Loucy (cell line): ENCODE results near the gene IFNA4.
"Not testable (repeated sequence)": the region's sequence is repeated elsewhere in the genome, so short reads cannot be mapped to it uniquely, and the experiment has no call there.

ENCODE experiments used
- EZH2phosphoT487 ChIP-seq: fragments of 200-600 bp; IDR thresholded peaks from 2 replicates; pipeline ENCODE4 v1.6.1; 2018; ENCODE audit warnings: antibody characterized with exemption, mild to moderate bottlenecking, moderate library complexity, borderline replicate concordance
- TF ChIP-seq, protein P1 (sequence below): fragments of 200-600 bp; sonication (generic); conservative IDR thresholded peaks from 2 replicates; pipeline ENCODE4 v1.5.1; 2014; ENCODE audit warnings: mild to moderate bottlenecking, antibody characterized with exemption, low read length

DNA sequence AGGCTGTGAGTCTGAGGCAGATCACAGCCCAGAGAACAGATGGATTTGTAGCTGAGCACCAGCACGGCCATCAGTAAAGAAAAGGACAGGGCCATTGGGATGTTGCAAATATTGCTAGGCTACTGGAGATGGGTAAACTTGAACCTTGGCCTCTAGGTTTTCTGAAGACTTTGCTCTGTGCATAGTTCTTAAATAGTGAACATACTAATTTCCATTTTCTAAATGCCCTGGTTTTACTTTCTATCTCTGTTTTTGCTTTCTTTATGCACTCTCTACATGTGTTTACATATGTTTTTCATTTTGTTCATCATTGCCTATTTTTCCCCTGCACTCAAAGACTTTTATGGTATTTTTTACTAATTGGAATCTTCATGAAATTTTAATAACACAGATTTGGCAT, 29.8 kb upstream of the IFNA4 start, which contains the start of gene IFNA16:
- TF ChIP-seq, protein P1, sequence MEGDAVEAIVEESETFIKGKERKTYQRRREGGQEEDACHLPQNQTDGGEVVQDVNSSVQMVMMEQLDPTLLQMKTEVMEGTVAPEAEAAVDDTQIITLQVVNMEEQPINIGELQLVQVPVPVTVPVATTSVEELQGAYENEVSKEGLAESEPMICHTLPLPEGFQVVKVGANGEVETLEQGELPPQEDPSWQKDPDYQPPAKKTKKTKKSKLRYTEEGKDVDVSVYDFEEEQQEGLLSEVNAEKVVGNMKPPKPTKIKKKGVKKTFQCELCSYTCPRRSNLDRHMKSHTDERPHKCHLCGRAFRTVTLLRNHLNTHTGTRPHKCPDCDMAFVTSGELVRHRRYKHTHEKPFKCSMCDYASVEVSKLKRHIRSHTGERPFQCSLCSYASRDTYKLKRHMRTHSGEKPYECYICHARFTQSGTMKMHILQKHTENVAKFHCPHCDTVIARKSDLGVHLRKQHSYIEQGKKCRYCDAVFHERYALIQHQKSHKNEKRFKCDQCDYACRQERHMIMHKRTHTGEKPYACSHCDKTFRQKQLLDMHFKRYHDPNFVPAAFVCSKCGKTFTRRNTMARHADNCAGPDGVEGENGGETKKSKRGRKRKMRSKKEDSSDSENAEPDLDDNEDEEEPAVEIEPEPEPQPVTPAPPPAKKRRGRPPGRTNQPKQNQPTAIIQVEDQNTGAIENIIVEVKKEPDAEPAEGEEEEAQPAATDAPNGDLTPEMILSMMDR, result not testable (repeated sequence)
- TF ChIP-seq EZH2phosphoT487, result not testable (repeated sequence)
